Measurements from ENCODE around the gene PRR12. TPM values are rescaled to one million over a fixed set of nuclear protein-coding genes. Genes with fewer than 3 reads are reported as not detected.

Gene PRR12
- total RNA-seq, 5 donors from 2014 or later (not counting 1 experiment from before 2014, with no cell fraction given): 50.8 to 81.7 (median 78.8) TPM

- Histone ChIP-seq H3K9me3 (no peaks in the 10 kb centered on the region), H3K27ac (ENCODE audit: low read length) (no peak overlapping the region), H3K4me3 (ENCODE audit: control insufficient read depth in 1 of 2, extremely low read depth in 1 of 2, low read length in 1 of 2) (no peak overlapping the region), H3K27me3 (replicated peaks in 1 of 2; ENCODE audit: control insufficient read depth in 2 of 2, extremely low read depth in 1 of 2, insufficient read depth in 2 of 2, low read length in 1 of 2) (no peaks in the 10 kb centered on the region), H3K4me1 (ENCODE audit: control insufficient read depth in 1 of 2, extremely low read depth in 1 of 2, insufficient read depth in 2 of 2, low read length in 2 of 2) (peaks cover 7 to 34% of the 10 kb centered on the region in 2 experiments), H3K36me3 (ENCODE audit: control insufficient read depth in 2 of 2, extremely low read depth in 1 of 2, insufficient read depth in 1 of 2, low read length in 1 of 2) (peaks cover 27 to 59% of the 10 kb centered on the region in 2 donors)
- H3K4me3 Mint-ChIP-seq: no peak overlapping the region
- ATAC-seq (replicated peaks in 1 of 4) (no peak), DNase-seq (no peak)
- POLR2A ChIA-PET: no interaction called here
- no peaks in the 10 kb centered on the region for H3K9me3 Mint-ChIP-seq
- no peaks in the 10 kb centered on the region for H3K27me3 Mint-ChIP-seq
- peaks cover 25 to 37% (median 37%) of the 10 kb centered on the region in 3 donors for H3K4me1 Mint-ChIP-seq
- H3K27ac Mint-ChIP-seq: no peak overlapping the region
- H3K36me3 Mint-ChIP-seq: peaks cover 28% of the 10 kb centered on the region
- CTCF ChIA-PET: no interaction called here
- WGBS (ENCODE audit: insufficient coverage): 96% methylated on average over 12 of the region's 15 CpGs
Measured at GRCh38 chr19:49596407-49596806, 5.4 kb downstream of the PRR12 start.

- H3K27ac Mint-ChIP-seq: no peak overlapping the region
- ChIA-PET CTCF (no interaction called here), POLR2A (no interaction called here)
Measured at GRCh38 chr19:49596954-49597702, 6.1 kb downstream of the PRR12 start.

DNA sequence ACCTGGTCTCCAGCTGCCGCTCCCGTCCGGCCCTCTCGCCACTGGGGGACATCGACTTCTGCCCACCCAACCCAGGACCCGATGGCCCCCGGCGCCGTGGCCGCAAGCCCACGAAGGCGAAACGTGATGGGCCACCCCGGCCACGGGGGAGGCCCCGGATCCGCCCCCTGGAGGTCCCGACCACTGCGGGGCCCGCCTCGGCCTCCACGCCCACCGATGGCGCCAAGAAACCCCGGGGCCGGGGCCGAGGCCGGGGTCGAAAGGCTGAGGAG, 6.7 kb downstream of the PRR12 start:
- peaks cover 28% of the 10 kb centered on the region for H3K36me3 Mint-ChIP-seq
- POLR2A ChIA-PET: no interaction called here

More at GRCh38 chr19:49596954-49597702, 6.1 kb downstream of the PRR12 start:
- Histone ChIP-seq H3K9me3 (no peaks in the 10 kb centered on the region), H3K27me3 (replicated peaks in 1 of 2; ENCODE audit: control insufficient read depth in 2 of 2, extremely low read depth in 1 of 2, insufficient read depth in 2 of 2, low read length in 1 of 2) (no peaks in the 10 kb centered on the region), H3K4me3 (ENCODE audit: control insufficient read depth in 1 of 2, extremely low read depth in 1 of 2, low read length in 1 of 2) (no peak overlapping the region), H3K27ac (ENCODE audit: low read length) (no peak overlapping the region), H3K36me3 (ENCODE audit: control insufficient read depth in 2 of 2, extremely low read depth in 1 of 2, insufficient read depth in 1 of 2, low read length in 1 of 2) (peaks cover 31 to 64% of the 10 kb centered on the region in 2 donors), H3K4me1 (ENCODE audit: control insufficient read depth in 1 of 2, extremely low read depth in 1 of 2, insufficient read depth in 2 of 2, low read length in 2 of 2) (peaks cover 7 to 36% of the 10 kb centered on the region in 2 experiments)
- Mint-ChIP-seq H3K4me3 (no peak overlapping the region), H3K9me3 (no peaks in the 10 kb centered on the region), H3K36me3 (peaks cover 28% of the 10 kb centered on the region), H3K27me3 (no peaks in the 10 kb centered on the region), H3K4me1 (peaks cover 29 to 39% (median 37%) of the 10 kb centered on the region in 3 donors)
- no peak for DNase-seq
- WGBS (ENCODE audit: insufficient coverage): 98% methylated on average over 60 of the region's 65 CpGs
- no peak for ATAC-seq (replicated peaks in 1 of 4)

DNA sequence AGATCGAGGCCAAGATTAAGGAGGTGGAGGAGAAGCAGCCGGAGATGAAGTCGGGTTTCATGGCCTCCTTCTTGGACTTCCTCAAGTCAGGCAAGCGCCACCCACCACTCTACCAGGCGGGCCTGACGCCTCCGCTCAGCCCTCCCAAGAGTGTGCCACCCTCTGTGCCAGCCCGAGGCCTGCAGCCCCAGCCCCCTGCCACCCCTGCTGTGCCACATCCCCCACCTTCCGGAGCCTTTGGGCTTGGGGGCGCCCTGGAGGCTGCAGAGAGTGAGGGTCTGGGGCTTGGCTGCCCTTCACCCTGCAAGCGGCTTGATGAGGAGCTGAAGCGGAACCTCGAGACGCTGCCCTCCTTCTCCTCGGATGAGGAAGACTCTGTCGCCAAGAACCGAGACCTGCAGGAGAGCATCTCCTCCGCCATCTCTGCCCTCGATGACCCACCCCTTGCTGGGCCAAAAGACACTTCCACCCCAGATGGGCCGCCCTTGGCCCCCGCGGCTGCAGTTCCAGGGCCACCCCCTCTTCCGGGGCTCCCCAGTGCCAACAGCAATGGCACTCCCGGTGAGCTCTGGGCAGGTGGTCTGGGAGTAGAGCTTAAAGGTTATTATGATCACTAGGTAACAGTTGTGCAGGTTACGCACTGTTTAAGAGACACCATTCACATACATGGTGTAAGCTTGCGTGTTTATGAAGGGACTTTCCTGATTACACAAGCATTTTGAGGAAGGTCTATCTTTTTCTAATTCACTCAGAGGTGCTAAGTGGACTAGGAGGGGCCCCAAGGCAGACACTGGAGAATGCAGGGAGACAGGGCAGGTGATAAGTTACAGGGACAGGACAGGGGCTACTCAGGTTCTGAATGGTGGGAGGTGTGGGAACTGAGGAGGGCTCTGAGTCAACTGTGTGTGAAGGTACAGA, 8.7 kb downstream of the PRR12 start:
- Mint-ChIP-seq H3K36me3 (peaks cover 21% of the 10 kb centered on the region), H3K27me3 (no peaks in the 10 kb centered on the region), H3K27ac (peak overlapping the region in 1 of 2 donors; percentile 28), H3K4me3 (no peak overlapping the region), H3K4me1 (peaks cover 18 to 23% (median 20%) of the 10 kb centered on the region in 3 donors), H3K9me3 (no peaks in the 10 kb centered on the region)
- Histone ChIP-seq H3K4me1 (ENCODE audit: control insufficient read depth in 1 of 2, extremely low read depth in 1 of 2, insufficient read depth in 2 of 2, low read length in 2 of 2) (peaks cover 0 to 17% of the 10 kb centered on the region in 2 experiments), H3K27ac (ENCODE audit: low read length) (no peak overlapping the region), H3K27me3 (replicated peaks in 1 of 2; ENCODE audit: control insufficient read depth in 2 of 2, extremely low read depth in 1 of 2, insufficient read depth in 2 of 2, low read length in 1 of 2) (no peaks in the 10 kb centered on the region), H3K36me3 (ENCODE audit: control insufficient read depth in 2 of 2, extremely low read depth in 1 of 2, insufficient read depth in 1 of 2, low read length in 1 of 2) (peaks cover 25 to 75% of the 10 kb centered on the region in 2 donors), H3K4me3 (ENCODE audit: control insufficient read depth in 1 of 2, extremely low read depth in 1 of 2, low read length in 1 of 2) (no peak overlapping the region), H3K9me3 (no peaks in the 10 kb centered on the region)
- 98% methylated on average over 12 of the region's 26 CpGs for WGBS (ENCODE audit: insufficient coverage)
- ChIA-PET CTCF (interaction anchor here in 1 of 2 donors (0.7 kb wide), 1 partner anchor 50 kb away, joined by 5 read pairs; no protein-coding TSS in a partner anchor), POLR2A (no interaction called here)
- DNase-seq (no peak), ATAC-seq (replicated peaks in 1 of 4) (no peak)

More for the DNA sequence above, 6.7 kb downstream of the PRR12 start:
- no peak overlapping the region for H3K27ac ChIP-seq (ENCODE audit: low read length)
- H3K4me3 ChIP-seq (ENCODE audit: control insufficient read depth in 1 of 2, extremely low read depth in 1 of 2, low read length in 1 of 2): no peak overlapping the region
- Mint-ChIP-seq H3K27ac (no peak overlapping the region), H3K9me3 (no peaks in the 10 kb centered on the region), H3K4me3 (no peak overlapping the region), H3K4me1 (peaks cover 27 to 34% (median 33%) of the 10 kb centered on the region in 3 donors), H3K27me3 (no peaks in the 10 kb centered on the region)
- WGBS (ENCODE audit: insufficient coverage): 96% methylated on average over 25 of the region's 29 CpGs
- CTCF ChIA-PET: no interaction called here
- no peaks in the 10 kb centered on the region for H3K27me3 ChIP-seq (replicated peaks in 1 of 2; ENCODE audit: control insufficient read depth in 2 of 2, extremely low read depth in 1 of 2, insufficient read depth in 2 of 2, low read length in 1 of 2)
- H3K9me3 ChIP-seq: no peaks in the 10 kb centered on the region
- ATAC-seq (replicated peaks in 1 of 4): no peak
- no peak for DNase-seq
- peaks cover 5 to 36% of the 10 kb centered on the region in 2 experiments for H3K4me1 ChIP-seq (ENCODE audit: control insufficient read depth in 1 of 2, extremely low read depth in 1 of 2, insufficient read depth in 2 of 2, low read length in 2 of 2)
- H3K36me3 ChIP-seq (ENCODE audit: control insufficient read depth in 2 of 2, extremely low read depth in 1 of 2, insufficient read depth in 1 of 2, low read length in 1 of 2): peaks cover 32 to 69% of the 10 kb centered on the region in 2 donors

DNA sequence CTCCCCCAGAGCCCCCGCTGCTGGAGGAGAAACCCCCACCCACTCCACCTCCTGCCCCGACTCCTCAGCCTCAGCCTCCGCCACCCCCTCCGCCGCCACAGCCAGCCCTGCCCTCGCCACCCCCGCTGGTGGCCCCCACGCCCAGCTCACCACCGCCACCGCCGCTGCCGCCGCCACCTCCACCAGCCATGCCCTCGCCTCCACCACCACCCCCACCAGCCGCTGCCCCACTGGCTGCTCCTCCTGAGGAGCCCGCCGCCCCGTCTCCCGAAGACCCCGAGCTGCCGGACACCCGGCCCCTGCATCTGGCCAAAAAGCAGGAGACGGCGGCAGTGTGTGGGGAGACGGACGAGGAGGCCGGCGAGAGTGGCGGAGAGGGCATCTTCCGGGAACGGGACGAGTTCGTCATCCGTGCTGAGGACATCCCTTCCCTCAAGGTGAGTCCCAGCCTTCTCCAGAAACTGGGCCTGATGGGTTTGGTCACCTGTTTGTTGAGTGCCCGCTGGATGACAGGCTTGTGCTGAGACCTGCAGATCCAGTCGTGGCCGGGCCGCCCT, 10.6 kb downstream of the PRR12 start:
- H3K9me3 Mint-ChIP-seq: no peaks in the 10 kb centered on the region
- Histone ChIP-seq H3K27ac (ENCODE audit: low read length) (no peak overlapping the region), H3K27me3 (replicated peaks in 1 of 2; ENCODE audit: control insufficient read depth in 2 of 2, extremely low read depth in 1 of 2, insufficient read depth in 2 of 2, low read length in 1 of 2) (no peaks in the 10 kb centered on the region), H3K4me1 (ENCODE audit: control insufficient read depth in 1 of 2, extremely low read depth in 1 of 2, insufficient read depth in 2 of 2, low read length in 2 of 2) (peaks cover 0 to 14% of the 10 kb centered on the region in 2 experiments), H3K9me3 (no peaks in the 10 kb centered on the region), H3K36me3 (ENCODE audit: control insufficient read depth in 2 of 2, extremely low read depth in 1 of 2, insufficient read depth in 1 of 2, low read length in 1 of 2) (peaks cover 23 to 67% of the 10 kb centered on the region in 2 donors), H3K4me3 (ENCODE audit: control insufficient read depth in 1 of 2, extremely low read depth in 1 of 2, low read length in 1 of 2) (no peak overlapping the region)
- no peak overlapping the region for H3K27ac Mint-ChIP-seq
- H3K4me1 Mint-ChIP-seq: peaks cover 19 to 29% (median 22%) of the 10 kb centered on the region in 3 donors
- ATAC-seq (replicated peaks in 1 of 4): no peak
- H3K27me3 Mint-ChIP-seq: no peaks in the 10 kb centered on the region
- CTCF ChIA-PET: interaction anchor here in 1 of 2 donors (0.6 kb wide), 1 partner anchor 83 kb away, joined by 4 read pairs; no protein-coding TSS in a partner anchor
- peaks cover 24% of the 10 kb centered on the region for H3K36me3 Mint-ChIP-seq
- no peak for DNase-seq
- 96% methylated on average over 28 of the region's 38 CpGs for WGBS (ENCODE audit: insufficient coverage)
- POLR2A ChIA-PET: no interaction called here
- H3K4me3 Mint-ChIP-seq: no peak overlapping the region

- POLR2A ChIA-PET: no interaction called here
- H3K27ac Mint-ChIP-seq: no peak overlapping the region
- H3K4me1 Mint-ChIP-seq: peaks cover 23 to 32% (median 25%) of the 10 kb centered on the region in 3 donors
Measured at GRCh38 chr19:49602806-49603205, 11.8 kb downstream of the PRR12 start.

More at GRCh38 chr19:49602806-49603205, 11.8 kb downstream of the PRR12 start:
- Mint-ChIP-seq H3K4me3 (no peak overlapping the region), H3K9me3 (no peaks in the 10 kb centered on the region), H3K36me3 (peaks cover 24% of the 10 kb centered on the region), H3K27me3 (no peaks in the 10 kb centered on the region)
- Histone ChIP-seq H3K9me3 (no peaks in the 10 kb centered on the region), H3K4me3 (ENCODE audit: control insufficient read depth in 1 of 2, extremely low read depth in 1 of 2, low read length in 1 of 2) (no peak overlapping the region), H3K36me3 (ENCODE audit: control insufficient read depth in 2 of 2, extremely low read depth in 1 of 2, insufficient read depth in 1 of 2, low read length in 1 of 2) (peaks cover 12 to 74% of the 10 kb centered on the region in 2 donors), H3K4me1 (ENCODE audit: control insufficient read depth in 1 of 2, extremely low read depth in 1 of 2, insufficient read depth in 2 of 2, low read length in 2 of 2) (peaks cover 0 to 17% of the 10 kb centered on the region in 2 experiments), H3K27me3 (replicated peaks in 1 of 2; ENCODE audit: control insufficient read depth in 2 of 2, extremely low read depth in 1 of 2, insufficient read depth in 2 of 2, low read length in 1 of 2) (no peaks in the 10 kb centered on the region), H3K27ac (ENCODE audit: low read length) (no peak overlapping the region)
- no peak for DNase-seq
- CTCF ChIA-PET: no interaction called here
- no peak for ATAC-seq (replicated peaks in 1 of 4)
- no CpG with 5 or more reads among the region's 2 CpGs for WGBS (ENCODE audit: insufficient coverage)
